Fibroblast of lung (primary cell): Measurements from ENCODE around the gene CLN6.

Source experiments
- CTCF ChIP-seq, 2 donors: IDR thresholded peaks in 1 of 2; conservative IDR thresholded peaks in 1 of 2; 1 replicate in 1 of 2; 2 replicates in 1 of 2; pipeline ENCODE4 v1.5.1; 2011 to 2012; ENCODE audit warnings: low read length in 2 of 2, control low read depth in 1 of 2, inconsistent platforms in 1 of 2, low read depth in 1 of 2, mild to moderate bottlenecking in 1 of 2
- EZH2 ChIP-seq: IDR thresholded peaks from 2 replicates; pipeline ENCODE4 v1.5.1; 2012; ENCODE audit warnings: low read length, control low read depth, mild to moderate bottlenecking; ENCODE audit errors: missing control alignments

GRCh38 chr15:68175526-68175925 lies 54.0 kb downstream of the CLN6 start:
- no peak for TF ChIP-seq CTCF (conservative IDR thresholded peaks at IDR 0.05 in 1 of 2, IDR thresholded peaks at IDR 0.05 in 1 of 2; ENCODE audit: low read depth in 1 of 2, low read length in 2 of 2)
- no peak for TF ChIP-seq EZH2
